OCI-LY1 (cell line): Measurements from ENCODE around the gene TTC39C.

Experiments
- H2AFZ ChIP-seq: fragments of 200-600 bp; sonication (generic), shearing (Covaris generic); 2 replicates; pipeline ENCODE4 v1.6.0; 2014; ENCODE audit warnings: antibody characterized with exemption, mild to moderate bottlenecking, low read length
- H3F3A ChIP-seq: fragments of 200-600 bp; sonication (generic), shearing (Covaris generic); 2 replicates; pipeline ENCODE4 v1.6.0; 2014; ENCODE audit warnings: mild to moderate bottlenecking, antibody characterized with exemption, low read length, moderate library complexity; ENCODE audit not compliant: insufficient read depth
- H3K27ac ChIP-seq: fragments of 200-600 bp; sonication (generic); 2 replicates; pipeline ENCODE4 v1.5.1; 2014; ENCODE audit warnings: low read length, mixed run types, mild to moderate bottlenecking, low read depth; ENCODE audit not compliant: poor library complexity, severe bottlenecking
- H3K27me3 ChIP-seq: fragments of 200-600 bp; sonication (generic); 2 replicates; pipeline ENCODE4 v1.6.0; 2014; ENCODE audit warnings: antibody characterized with exemption, mild to moderate bottlenecking, low read length, moderate library complexity; ENCODE audit not compliant: insufficient read depth
- H3K36me3 ChIP-seq: fragments of 200-600 bp; sonication (generic); 2 replicates; pipeline ENCODE4 v1.6.1; 2014; ENCODE audit warnings: mild to moderate bottlenecking, antibody characterized with exemption, low read length, moderate library complexity, mixed read lengths; ENCODE audit not compliant: insufficient read depth
- H3K4me1 ChIP-seq: fragments of 200-600 bp; sonication (generic); 2 replicates; pipeline ENCODE4 v1.5.1; 2014; ENCODE audit warnings: mild to moderate bottlenecking, low read length, moderate library complexity; ENCODE audit not compliant: insufficient read depth, severe bottlenecking
- H3K4me2 ChIP-seq: fragments of 200-600 bp; sonication (generic), shearing (Covaris generic); 2 replicates; pipeline ENCODE4 v1.6.1; 2014; ENCODE audit warnings: low read length
- H3K4me3 ChIP-seq: fragments of 200-600 bp; sonication (generic); 2 replicates; pipeline ENCODE4 v1.5.1; 2014; ENCODE audit warnings: low read length, low read depth, mild to moderate bottlenecking, mixed read lengths; ENCODE audit not compliant: poor library complexity, severe bottlenecking
- H3K79me2 ChIP-seq: fragments of 200-600 bp; shearing (Covaris generic); 2 replicates; pipeline ENCODE4 v1.6.1; 2016; ENCODE audit warnings: mixed run types, low read length, mixed read lengths; ENCODE audit not compliant: insufficient read depth
- H3K9ac ChIP-seq: fragments of 200-600 bp; sonication (generic), shearing (Covaris generic); 2 replicates; pipeline ENCODE4 v1.6.1; 2014; ENCODE audit warnings: mild to moderate bottlenecking, low read length, mixed read lengths
- H3K9me2 ChIP-seq: fragments of 200-600 bp; sonication (generic), shearing (Covaris generic); 2 replicates; pipeline ENCODE4 v1.6.1; 2014; ENCODE audit warnings: low read depth, mild to moderate bottlenecking, low read length, mixed read lengths
- H3K9me3 ChIP-seq: fragments of 200-600 bp; shearing (Covaris generic); 2 replicates; pipeline ENCODE4 v1.6.1; 2014; ENCODE audit warnings: low read length, mixed read lengths
- H4K20me1 ChIP-seq: fragments of 200-600 bp; sonication (generic), shearing (Covaris generic); 2 replicates; pipeline ENCODE4 v1.6.0; 2016; ENCODE audit warnings: mild to moderate bottlenecking, low read length; ENCODE audit not compliant: insufficient read depth
- CTCF ChIP-seq: fragments of 200-600 bp; sonication (generic), shearing (Covaris generic); IDR thresholded peaks from 2 replicates; pipeline ENCODE4 v1.5.1; 2017; ENCODE audit warnings: mild to moderate bottlenecking, antibody characterized with exemption, low read length, moderate library complexity, mixed read lengths
- EZH2 ChIP-seq: fragments of 200-600 bp; sonication (generic), shearing (Covaris generic); IDR thresholded peaks from 2 replicates; pipeline ENCODE4 v1.8.0; 2017; ENCODE audit warnings: borderline replicate concordance, mixed run types, mild to moderate bottlenecking, antibody characterized with exemption, low read length, moderate library complexity, mixed read lengths

The TTC39C gene

DNA sequence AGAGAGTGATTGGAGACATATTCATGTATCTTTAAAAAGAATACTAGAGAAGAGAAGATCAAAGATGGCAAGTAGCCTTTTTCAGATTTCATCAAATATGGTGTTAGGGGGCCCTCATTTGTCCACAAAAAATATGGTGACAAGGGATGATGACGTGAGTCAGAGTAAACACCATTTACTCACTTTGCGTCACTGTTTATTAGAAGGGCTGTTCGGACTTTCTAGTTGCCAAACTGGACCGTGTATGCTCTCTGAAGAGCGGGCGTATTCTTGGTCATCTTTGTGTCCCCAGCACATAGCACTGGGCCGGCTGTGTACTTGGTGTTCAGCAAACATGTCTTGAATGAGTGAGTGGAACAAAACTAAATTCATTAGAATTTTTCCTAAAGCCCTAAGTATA is 37.5 kb downstream of the TTC39C start:
- no peaks in the 10 kb centered on the region for H3K27me3 ChIP-seq
- no peak for TF ChIP-seq CTCF
- TF ChIP-seq EZH2, result no peak
- H3F3A ChIP-seq, result no peaks in the 10 kb centered on the region
- no peaks in the 10 kb centered on the region for H3K36me3 ChIP-seq
- H3K4me1 ChIP-seq, result no peaks in the 10 kb centered on the region
- no peaks in the 10 kb centered on the region for H3K9me3 ChIP-seq
- no peaks in the 10 kb centered on the region for H4K20me1 ChIP-seq
- H3K9me2 ChIP-seq, result no peaks in the 10 kb centered on the region
- no peak overlapping the region for H2AFZ ChIP-seq
- H3K27ac ChIP-seq, result no peak overlapping the region
- no peak overlapping the region for H3K9ac ChIP-seq
- no peak overlapping the region for H3K4me2 ChIP-seq
- no peaks in the 10 kb centered on the region for H3K79me2 ChIP-seq
- H3K4me3 ChIP-seq, result no peak overlapping the region

GRCh38 chr18:24053211-24053610 is 38.7 kb downstream of the TTC39C start:
- Histone ChIP-seq H2AFZ (no peak overlapping the region), H3F3A (no peaks in the 10 kb centered on the region), H3K27ac (no peak overlapping the region), H4K20me1 (no peaks in the 10 kb centered on the region), H3K9me3 (no peaks in the 10 kb centered on the region), H3K79me2 (no peaks in the 10 kb centered on the region), H3K4me1 (no peaks in the 10 kb centered on the region), H3K4me3 (no peak overlapping the region), H3K9me2 (no peaks in the 10 kb centered on the region), H3K27me3 (no peaks in the 10 kb centered on the region), H3K9ac (no peak overlapping the region), H3K4me2 (no peak overlapping the region), H3K36me3 (no peaks in the 10 kb centered on the region)
- TF ChIP-seq CTCF (no peak), EZH2 (no peak)

DNA sequence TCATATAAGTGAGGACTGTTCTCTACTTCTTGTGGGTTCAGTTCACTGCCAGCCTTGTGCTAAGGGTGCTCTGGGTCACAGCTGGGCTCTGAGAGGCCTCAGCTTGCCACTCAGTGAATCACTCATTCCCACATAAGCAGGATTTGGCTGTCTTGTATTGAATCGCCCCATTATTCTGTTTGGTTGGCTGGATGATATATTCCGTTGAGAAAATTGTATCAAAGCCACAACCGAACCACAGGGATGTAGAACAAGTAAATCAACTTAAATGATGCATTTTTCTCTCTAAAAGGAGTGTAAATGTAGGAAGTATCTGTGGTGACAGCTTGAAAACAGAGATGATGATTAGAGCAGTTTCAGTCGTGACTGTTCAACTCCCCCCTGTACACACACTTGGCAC is 39.6 kb downstream of the TTC39C start:
- no peak for TF ChIP-seq EZH2
- TF ChIP-seq CTCF, result no peak
- H2AFZ ChIP-seq, result no peak overlapping the region
- no peaks in the 10 kb centered on the region for H3K36me3 ChIP-seq
- no peaks in the 10 kb centered on the region for H3K4me1 ChIP-seq
- no peaks in the 10 kb centered on the region for H3K9me2 ChIP-seq
- H3K27me3 ChIP-seq, result no peaks in the 10 kb centered on the region
- H3K9ac ChIP-seq, result no peak overlapping the region
- no peak overlapping the region for H3K4me3 ChIP-seq
- H3K79me2 ChIP-seq, result no peaks in the 10 kb centered on the region
- H3K4me2 ChIP-seq, result no peak overlapping the region
- no peak overlapping the region for H3K27ac ChIP-seq
- no peaks in the 10 kb centered on the region for H3K9me3 ChIP-seq
- no peaks in the 10 kb centered on the region for H3F3A ChIP-seq
- no peaks in the 10 kb centered on the region for H4K20me1 ChIP-seq
